Measurements from ENCODE around the gene ANXA8.
"Not testable (repeated sequence)": the region's sequence is repeated elsewhere in the genome, so short reads cannot be mapped to it uniquely, and the experiment has no call there.

ANXA8 gene, protein sequence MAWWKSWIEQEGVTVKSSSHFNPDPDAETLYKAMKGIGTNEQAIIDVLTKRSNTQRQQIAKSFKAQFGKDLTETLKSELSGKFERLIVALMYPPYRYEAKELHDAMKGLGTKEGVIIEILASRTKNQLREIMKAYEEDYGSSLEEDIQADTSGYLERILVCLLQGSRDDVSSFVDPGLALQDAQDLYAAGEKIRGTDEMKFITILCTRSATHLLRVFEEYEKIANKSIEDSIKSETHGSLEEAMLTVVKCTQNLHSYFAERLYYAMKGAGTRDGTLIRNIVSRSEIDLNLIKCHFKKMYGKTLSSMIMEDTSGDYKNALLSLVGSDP

DNA sequence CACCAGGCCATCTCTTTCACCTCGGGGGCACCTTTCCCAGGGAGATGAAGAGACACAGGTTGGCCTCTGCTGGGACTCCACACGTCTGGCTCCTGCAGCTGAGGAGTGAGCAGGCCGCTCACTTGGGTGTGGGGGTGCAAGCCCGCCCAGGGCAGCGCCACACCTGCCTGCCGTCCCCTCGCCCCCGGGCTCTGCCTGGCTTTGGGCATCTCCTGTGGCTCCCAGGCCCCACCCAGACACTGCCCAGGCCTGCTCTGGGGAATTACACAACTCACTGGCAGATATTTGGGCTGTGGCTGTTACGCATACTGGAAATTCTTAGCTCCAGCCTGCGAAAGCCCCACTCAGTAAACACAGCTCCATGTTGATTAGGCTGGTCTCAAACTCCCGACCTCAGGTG lies at the start of gene ANXA8:
ANXA8 (minus strand) TSS at position 193 of the 400 bp plus-strand sequence; CDS start at position 11, 182 bp downstream.
- not testable (repeated sequence) for DNase-seq

DNA sequence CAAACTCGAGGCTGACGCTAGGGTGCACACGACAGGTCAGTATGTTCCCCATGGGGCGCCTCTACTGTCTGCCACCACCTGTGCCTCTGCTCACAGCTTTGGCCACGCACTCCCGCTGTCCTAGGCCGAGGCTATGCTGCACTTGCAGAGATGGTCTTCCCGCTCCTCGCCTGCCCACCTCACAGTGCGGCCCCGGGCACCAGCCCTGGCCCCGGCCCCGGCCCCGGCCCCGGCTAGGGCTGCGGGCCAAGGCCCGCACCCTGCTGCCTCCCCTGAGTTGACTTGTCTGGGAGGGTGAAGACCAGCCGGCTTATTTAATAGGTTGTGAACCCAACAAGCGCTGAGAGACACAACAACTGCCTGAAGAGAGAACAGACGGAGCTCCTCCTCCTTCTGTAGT lies 39.6 kb upstream of the ANXA8 start, which contains the start of gene AGAP9:
AGAP9 (minus strand) TSS at position 164 of the 400 bp plus-strand sequence; CDS start at position 52, 112 bp downstream.
- DNase-seq, result not testable (repeated sequence)

DNA sequence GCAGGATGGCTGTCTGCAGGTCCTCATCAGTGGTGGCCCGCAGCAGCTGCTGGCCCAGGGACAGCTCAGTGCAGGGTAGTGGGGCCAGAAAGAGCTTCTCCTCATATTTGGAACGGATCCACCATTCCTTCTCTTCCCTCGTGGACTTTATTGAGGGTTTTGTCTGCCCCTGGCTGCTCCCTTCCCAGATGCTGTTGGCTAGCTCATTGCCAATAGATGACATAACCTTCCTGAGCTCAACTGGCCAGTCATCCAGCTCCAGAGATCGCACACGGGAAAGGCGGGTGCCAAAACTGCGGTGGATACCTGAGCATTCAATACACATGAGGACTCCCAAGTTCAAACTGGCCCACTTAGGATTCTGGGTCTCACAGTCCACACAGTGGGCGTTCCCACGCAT lies 18.4 kb upstream of the ANXA8 start:
- DNase-seq, result not testable (repeated sequence)

DNA sequence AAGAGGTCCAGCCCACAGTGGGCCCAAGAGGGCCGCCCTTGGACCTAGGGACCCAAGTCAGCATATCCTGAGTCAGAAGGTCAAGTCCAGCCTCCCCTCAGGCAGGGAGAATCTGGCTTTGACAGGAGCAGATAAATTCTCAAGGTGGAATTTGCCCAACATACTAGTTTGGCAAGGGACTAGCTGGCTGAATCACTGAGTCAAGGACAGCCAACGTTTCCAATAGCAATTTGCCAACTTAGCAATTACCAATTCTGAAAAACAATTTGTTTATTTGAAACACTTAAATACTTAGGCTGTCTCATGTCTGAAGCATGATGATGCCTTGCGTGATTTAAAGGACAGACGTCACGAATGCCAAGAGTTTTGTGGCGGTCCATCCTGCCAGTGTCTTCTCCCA lies 10.3 kb upstream of the ANXA8 start:
- not testable (repeated sequence) for DNase-seq

DNA sequence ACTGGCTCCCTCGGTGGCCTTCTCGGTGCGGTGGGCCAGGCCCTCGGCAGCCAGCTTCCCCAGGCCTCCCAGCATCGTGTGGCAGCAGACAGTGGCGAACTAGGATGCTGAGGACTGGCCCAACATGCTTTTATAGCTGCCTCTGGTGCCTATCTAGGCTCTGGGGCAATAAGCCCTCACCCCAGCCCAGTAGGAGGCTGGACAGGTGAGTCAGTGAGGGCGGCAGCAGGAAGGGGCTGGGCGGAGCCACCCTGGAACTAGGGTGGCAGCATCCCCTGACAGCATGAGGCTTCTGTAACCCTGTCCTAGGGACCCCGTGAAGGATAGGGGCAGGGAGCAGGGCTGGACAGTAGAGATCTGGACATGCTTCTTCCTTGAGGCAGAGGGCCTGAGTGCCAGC lies 7.7 kb upstream of the ANXA8 start, which contains the start of gene FAM25G:
FAM25G (minus strand) TSS at position 101 of the 400 bp plus-strand sequence; CDS start at position 75, 26 bp downstream.
- not testable (repeated sequence) for DNase-seq

DNA sequence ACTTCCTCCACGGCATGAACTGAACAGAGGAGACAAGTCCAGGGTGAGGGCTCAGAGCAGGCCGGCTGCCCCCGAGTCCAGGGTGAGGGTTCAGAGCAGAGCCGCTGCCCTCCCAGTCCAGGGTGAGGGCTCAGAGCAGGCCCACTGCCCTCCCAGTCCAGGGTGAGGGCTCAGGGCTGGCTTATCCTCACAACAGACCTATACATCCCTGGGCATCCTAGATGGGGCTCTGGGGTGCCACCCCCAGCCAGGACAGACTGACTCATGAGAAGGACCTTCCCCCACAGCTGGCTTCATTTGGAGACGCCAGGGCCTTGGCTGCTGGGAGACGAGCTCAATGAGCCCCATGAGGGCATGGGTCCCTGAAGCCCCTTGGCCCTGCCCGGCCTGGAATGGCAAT lies 5.7 kb upstream of the ANXA8 start:
- DNase-seq, result not testable (repeated sequence)

DNA sequence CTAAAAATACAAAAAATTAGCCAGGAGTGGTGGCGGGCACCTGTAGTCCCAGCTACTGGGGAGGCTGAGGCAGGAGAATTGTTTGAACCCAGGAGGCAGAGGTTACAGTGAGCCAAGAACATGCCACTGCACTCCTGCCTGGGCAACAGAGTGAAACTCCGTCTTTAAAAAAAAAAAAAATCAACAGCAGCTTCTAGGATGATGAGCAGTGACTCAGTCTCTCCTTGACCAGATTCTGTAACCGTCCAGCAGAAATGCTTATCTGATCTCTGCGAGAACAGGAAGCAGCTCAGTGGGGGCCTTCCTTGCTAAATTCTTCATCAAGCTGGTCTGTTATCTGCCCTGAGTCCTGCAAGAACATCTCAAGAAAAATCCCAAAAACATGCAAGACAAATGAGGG lies 2.0 kb upstream of the ANXA8 start:
- not testable (repeated sequence) for DNase-seq

DNA sequence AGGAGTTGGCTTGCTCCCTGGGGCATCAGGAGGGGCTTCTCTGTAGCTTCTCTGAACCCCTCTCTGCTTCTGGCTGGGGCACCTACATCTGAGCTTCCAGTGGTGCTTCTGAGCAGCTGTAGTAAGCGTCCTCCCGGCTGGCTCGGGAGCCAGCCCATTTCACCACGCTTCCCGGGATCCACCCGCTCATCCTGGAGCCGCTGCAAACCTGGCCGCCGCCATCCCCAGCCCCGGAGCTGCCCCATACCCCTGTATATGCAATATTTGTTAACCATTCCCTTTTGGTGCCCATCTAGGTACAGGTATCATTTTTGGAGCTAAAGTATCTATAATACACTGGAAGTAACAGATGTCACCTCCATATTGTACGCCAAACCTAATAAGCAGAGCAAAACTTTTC lies 871 bp upstream of the ANXA8 start:
- not testable (repeated sequence) for DNase-seq

DNA sequence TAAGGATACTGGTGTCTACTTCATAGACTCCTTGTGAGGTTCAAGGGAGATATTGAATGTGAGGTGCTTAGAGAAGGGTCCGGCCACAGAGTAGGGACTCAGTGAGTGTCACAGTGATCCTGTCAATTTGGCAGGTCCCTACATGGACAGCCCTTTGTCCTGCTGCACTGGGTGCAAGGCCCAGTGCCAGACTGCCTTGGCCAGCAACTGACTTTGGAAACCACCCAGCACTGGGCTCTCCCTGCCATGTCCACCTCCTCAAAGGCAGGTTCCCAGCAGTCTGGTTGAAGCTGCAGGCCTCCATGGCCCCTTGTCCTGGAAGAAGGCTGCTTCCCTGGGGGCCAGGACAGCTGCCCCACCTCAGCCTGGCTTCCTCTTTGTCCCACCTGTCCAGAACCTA lies 1.5 kb downstream of the ANXA8 start:
- DNase-seq, result not testable (repeated sequence)

DNA sequence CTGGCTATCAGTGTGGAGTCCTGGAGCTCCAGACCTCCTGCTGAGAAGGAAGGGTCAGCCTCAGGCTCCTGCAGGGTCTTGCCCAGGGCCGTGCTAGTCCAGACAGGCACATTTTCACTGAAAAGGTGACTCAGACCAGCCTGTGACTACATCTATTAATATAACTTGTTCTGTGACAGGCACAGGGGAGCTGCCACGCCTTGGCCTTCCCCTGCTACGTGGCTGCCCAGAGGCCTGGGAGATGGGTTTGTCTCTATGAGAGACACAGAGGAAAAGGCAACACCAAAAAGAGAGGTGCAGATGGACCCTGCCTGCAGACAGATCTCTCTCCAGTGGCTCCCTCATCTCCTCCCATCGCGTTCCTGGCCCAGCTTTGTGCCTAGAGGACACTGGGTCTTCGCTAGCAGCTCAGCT lies 2.1 kb downstream of the ANXA8 start:
- not testable (repeated sequence) for DNase-seq

DNA sequence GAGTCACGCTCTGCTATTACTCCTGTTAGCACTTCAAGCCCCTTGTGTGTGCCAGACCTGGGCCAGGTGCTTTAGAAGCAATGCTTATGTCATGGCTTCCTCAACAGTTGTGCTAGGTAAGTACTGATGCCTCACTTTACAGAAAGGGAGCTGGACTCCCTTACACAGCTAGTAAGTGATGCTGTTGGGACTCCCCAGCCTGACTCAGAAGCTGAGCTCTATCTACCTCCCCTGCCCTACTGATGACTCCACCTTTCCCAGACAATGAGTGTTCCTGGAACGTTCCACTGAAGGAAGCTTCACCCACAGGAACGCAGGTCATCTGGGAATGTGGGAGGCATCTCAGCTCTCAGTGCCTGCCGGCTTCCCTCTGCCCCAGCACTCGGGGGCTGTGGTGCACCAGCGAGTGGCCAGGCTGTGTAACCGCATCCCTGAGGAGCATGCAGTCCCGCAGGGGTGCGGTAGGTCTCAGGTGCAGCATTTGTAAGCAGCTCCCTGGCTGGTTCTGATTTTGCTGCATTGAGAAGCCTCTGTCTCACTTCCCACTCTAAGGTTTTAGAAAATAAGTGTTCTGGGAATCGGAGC lies 2.6 kb downstream of the ANXA8 start:
- not testable (repeated sequence) for DNase-seq

DNA sequence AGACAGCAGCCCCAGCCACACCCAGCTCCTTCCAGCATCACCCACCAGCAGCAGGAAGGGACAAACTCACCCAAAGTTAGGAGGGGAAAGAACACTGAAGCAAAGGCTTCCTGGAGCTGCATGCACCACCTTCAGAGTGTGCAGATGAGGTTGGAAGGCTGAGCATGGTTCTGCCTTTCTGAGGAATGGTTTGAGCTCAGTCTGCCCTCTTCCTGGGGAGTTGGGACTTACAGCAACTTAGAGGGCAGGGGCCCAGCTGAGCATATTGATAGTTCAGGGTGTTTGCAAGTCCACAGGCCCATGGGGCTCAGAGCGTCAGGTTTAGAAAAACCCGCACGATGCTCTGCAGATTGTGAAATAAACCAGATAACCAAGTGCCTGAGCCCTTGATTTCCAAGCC lies 3.8 kb downstream of the ANXA8 start:
- DNase-seq, result not testable (repeated sequence)

DNA sequence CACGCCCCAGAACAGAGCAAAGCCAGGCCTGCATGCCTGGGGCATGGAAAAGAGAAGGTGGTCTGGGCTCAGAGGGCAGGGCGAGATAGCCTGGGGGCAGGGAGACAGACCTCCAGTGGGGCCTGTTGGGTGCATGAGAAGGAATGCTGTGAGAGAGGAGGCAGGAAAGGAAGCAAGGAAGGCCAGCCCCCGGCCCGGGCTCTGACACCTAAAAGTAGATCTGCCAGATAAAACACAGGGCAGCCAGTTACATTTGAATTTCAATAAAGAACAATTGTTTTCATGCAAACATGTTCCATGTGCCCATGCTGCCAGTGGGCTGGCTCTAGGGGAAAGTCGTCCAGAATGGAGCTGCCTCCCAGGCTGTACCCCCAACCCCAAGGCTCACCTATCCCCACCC lies 5.8 kb downstream of the ANXA8 start:
- DNase-seq, result not testable (repeated sequence)

DNA sequence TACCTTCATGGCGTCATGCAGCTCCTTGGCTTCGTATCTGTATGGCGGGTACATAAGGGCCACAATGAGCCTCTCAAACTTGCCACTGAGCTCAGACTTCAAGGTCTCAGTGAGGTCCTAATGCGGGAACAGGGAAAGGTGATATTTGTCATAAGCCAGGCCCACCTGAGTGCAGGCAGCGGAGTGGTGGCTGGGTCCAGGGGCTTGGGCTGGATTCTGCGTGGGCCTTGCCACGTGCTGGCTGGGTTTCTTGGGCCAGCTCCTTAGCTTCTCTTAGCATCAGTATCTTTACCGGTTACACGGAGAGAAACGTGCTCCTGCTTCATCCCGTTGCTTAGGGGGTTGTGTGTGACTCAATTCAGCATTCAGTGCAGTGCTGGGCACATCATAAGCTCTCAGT lies 6.8 kb downstream of the ANXA8 start:
- not testable (repeated sequence) for DNase-seq

DNA sequence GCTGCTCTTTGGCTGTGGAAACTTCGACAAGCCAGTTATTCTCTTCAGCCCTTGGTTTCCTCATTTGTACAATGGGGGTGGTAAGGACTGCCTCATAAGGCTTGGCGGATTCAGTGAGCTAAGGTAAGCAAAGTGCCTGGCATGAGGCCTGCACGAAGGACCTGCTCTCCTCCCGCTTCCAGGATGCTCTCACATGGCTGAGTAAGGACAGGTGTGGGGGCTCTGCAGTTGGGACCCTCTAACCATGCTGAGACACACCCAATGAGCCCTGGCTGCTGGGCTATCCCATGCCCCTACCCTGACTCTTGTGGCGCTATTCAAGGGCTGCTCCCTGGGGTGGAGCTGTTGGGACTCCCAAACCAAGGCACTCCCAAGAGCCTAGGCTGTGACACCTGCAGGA lies 8.8 kb downstream of the ANXA8 start:
- DNase-seq, result not testable (repeated sequence)

DNA sequence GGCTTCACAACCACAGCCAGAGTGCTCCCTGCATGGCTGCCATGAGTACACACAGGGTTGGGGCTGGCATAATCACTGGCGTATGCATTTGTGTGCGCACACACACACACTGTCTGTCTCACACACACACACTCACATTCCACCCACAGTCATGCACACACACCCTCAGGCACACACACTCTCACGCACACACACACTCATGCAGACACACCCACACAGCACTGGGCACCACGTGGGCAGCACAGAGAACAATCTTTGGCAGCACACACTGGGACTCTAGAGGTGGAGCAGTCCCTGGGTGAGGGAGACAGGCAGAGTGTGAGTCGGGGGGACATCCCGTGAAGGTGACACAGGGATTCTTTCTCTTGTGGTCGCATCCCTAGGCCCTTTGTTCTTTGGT lies 10.4 kb downstream of the ANXA8 start:
- DNase-seq, result not testable (repeated sequence)

DNA sequence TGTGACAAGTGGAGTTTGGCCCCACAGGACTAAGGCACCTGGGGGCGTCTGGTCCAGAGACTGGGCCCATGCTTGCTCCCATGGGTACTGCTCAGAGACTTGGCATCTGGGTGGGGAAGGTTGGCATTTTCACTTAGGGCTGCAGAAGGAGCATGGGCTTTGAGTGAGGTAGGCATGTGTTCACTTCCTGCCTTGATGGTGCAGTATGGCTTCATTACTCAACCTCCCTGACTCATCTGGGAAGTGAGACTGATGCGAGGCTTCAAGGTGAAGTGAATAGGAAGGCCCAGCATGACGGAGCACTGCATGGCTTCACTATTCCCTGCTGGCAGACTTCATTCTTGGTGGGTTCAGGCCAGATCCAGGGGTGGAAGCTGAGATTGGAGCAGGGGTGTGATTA lies 11.3 kb downstream of the ANXA8 start:
- not testable (repeated sequence) for DNase-seq

DNA sequence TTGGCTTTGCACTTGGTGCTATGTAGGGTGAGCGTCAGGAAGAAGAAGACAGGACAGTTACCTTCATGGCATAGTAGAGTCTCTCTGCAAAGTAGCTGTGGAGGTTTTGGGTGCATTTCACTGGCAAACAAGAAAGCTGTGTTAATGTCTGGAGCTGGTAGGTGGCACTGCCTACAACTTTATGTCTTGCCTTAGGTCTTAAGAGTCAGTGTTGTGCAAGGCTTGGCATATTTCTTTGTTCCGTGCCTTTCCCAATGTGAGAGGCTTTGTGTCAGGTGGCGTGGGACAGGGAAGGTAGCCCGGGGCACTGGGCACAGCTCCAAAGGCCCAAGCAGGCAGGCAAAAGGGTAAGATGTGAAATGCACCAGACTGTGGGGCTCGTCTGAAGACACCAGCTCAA lies 11.8 kb downstream of the ANXA8 start:
- not testable (repeated sequence) for DNase-seq

DNA sequence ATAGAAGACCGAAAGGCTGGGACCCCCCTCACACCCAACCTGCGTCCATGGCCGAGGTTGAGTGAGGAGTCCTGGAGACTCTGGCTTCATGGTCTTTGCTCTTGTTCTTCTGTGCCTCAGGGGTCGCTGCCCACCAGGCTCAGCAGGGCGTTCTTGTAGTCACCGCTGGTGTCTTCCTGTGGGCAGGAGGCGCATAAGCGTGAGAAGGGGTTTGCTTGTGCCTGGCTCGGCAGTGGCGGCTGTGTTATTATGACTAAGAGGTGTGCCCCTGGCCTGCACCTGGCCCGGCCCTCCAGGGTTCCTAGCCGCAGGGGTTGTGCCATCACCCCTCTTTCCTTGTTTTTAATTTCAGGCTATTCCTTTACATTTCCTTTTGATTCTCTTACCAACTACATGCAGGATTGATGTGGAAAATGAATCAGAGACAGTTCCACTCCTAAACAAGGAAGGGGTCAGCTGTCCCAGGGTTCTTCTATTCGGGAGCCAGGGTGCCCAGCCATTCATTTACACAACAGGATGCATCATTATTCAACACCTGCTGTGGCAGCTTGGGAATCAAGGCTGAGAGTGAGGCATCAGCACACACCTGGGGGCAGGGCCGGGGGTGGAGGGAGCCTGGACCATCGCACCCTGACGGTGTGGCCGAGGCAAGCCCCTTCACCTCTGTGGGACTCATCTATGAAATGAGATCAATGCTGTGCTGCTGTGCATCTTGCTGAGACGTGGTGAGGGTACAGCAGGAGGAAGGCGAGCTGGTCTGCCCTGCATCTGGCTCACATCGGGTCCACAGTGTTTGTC lies 15.0 kb downstream of the ANXA8 start:
- DNase-seq, result not testable (repeated sequence)

DNA sequence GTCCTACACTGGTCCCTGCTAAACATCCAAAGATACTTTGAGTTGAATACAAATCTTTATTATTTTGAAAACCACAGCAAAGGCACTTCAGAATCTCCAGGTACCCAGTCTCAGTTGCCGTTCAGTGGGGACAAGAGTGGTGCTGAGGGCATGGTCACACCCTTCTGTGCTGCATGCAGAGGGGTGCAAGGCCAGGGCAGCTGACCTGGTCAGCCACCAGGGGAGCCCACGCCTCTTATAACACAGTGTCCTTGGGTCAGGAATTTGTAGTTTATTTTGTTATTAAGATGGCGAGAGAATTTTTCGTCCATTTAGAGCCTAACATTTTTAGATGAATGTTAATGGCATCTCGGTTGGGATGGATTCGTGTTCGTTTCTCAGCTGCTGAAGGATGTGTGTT lies 16.0 kb downstream of the ANXA8 start:
- DNase-seq, result not testable (repeated sequence)

DNA sequence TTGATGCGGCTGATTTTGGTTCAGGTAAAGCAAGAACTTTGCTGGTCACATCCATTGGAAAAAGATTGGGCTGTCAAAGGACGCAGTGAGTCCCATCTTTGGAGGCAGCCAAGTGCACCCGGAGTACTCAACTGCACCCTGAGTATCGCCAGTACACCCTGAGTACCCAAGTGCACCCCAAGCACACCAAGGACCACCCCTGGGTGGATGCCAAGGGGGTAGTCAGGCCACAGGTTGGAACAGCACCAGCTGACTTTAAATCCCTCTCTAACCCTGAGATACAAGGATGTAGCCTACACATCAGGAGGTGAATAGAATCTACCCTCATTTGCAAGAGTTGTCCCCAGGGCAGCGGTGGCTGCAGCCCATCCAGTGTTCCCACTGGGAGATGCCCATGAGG lies 16.5 kb downstream of the ANXA8 start:
- not testable (repeated sequence) for DNase-seq

DNA sequence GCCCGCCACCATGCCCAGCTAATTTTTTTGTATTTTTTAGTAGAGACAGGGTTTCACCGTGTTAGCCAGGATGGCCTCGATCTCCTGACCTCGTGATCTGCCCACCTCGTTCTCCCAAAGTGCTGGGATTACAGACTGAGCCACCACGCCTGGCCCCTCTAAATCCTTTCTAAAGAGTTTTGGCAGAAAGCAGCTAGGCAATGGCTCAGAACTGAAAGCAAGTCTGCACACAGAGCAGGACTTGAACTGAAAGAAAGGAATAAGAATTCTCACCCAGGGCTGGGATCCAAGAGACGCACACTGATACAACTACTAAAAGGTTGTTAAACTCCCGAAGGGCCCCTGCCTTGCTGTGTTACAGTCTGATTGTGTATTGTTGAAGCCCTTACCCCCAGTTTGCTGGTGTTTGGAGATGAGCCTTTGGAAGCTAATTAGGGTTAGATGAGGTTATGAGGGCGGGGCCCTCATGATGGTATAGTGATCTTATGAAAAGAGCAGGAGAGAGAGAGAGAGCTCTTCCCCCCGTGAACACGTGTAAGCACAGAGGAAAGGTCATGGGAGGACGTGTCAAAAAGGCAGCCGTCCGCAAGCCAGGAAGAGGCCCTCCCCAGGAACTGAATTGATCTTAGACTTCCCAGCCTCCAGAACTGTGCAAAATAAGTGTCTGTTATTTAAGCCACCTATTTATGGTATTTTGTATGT lies 18.5 kb downstream of the ANXA8 start:
- DNase-seq, result not testable (repeated sequence)
